Measurements from ENCODE around the gene STARD3NL.

STARD3NL gene

GRCh38 chr7:38215735-38216670 is 38.0 kb downstream of the STARD3NL start:
- TF ChIP-seq CTCF (IDR thresholded peaks at IDR 0.05; ENCODE audit: extremely low read depth, insufficient read depth, missing control alignments), result peak; percentile 92
- in situ Hi-C loops (cut with MboI; ENCODE audit: low pct_unique_long_range_greater_than_20kb, low sequenced_read_pairs, unreplicated experiment), result no loop called here
- peak; percentile 48 for DNase-seq (ENCODE audit: low spot score)

- DNase-seq (ENCODE audit: low spot score), result no peak
- no peak for TF ChIP-seq CTCF (IDR thresholded peaks at IDR 0.05; ENCODE audit: extremely low read depth, insufficient read depth, missing control alignments)
- in situ Hi-C loops (cut with MboI; ENCODE audit: low pct_unique_long_range_greater_than_20kb, low sequenced_read_pairs, unreplicated experiment), result no loop called here
These were observed 39.6 kb downstream of the STARD3NL start for GRCh38 chr7:38217672-38218071.

GRCh38 chr7:38220452-38220851 is 42.4 kb downstream of the STARD3NL start:
- in situ Hi-C loops (cut with MboI; ENCODE audit: low pct_unique_long_range_greater_than_20kb, low sequenced_read_pairs, unreplicated experiment), result loop anchor here (5.0 to 10.0 kb wide), 3 partner anchors 104 to 316 kb away; no protein-coding TSS in a partner anchor
- no peak for TF ChIP-seq CTCF (IDR thresholded peaks at IDR 0.05; ENCODE audit: extremely low read depth, insufficient read depth, missing control alignments)
- DNase-seq (ENCODE audit: low spot score), result no peak

- peak; percentile 76 for TF ChIP-seq CTCF (IDR thresholded peaks at IDR 0.05; ENCODE audit: extremely low read depth, insufficient read depth, missing control alignments)
- peak; percentile 36 for DNase-seq (ENCODE audit: low spot score)
- in situ Hi-C loops (cut with MboI; ENCODE audit: low pct_unique_long_range_greater_than_20kb, low sequenced_read_pairs, unreplicated experiment), result loop anchor here (5.0 to 10.0 kb wide), 3 partner anchors 102 to 318 kb away; no protein-coding TSS in a partner anchor
These were observed 44.5 kb downstream of the STARD3NL start for GRCh38 chr7:38222481-38223096.

GRCh38 chr7:38223306-38223705 is 45.3 kb downstream of the STARD3NL start:
- no peak for DNase-seq (ENCODE audit: low spot score)
- TF ChIP-seq CTCF (IDR thresholded peaks at IDR 0.05; ENCODE audit: extremely low read depth, insufficient read depth, missing control alignments), result no peak
- in situ Hi-C loops (cut with MboI; ENCODE audit: low pct_unique_long_range_greater_than_20kb, low sequenced_read_pairs, unreplicated experiment), result loop anchor here (5.0 to 10.0 kb wide), 3 partner anchors 101 to 319 kb away; no protein-coding TSS in a partner anchor

GRCh38 chr7:38224392-38224791 is 46.3 kb downstream of the STARD3NL start:
- no peak for TF ChIP-seq CTCF (IDR thresholded peaks at IDR 0.05; ENCODE audit: extremely low read depth, insufficient read depth, missing control alignments)
- in situ Hi-C loops (cut with MboI; ENCODE audit: low pct_unique_long_range_greater_than_20kb, low sequenced_read_pairs, unreplicated experiment), result loop anchor here (5.0 to 10.0 kb wide), 3 partner anchors 100 to 320 kb away; no protein-coding TSS in a partner anchor
- DNase-seq (ENCODE audit: low spot score), result no peak
